Naive thymus-derived CD4-positive, alpha-beta T cell (primary cell): ENCODE measurements around the gene AUH. TPM values are rescaled to one million over a fixed set of nuclear protein-coding genes. Genes with fewer than 3 reads are reported as not detected.

ENCODE experiments used
- ATAC-seq: fragments of 150-1000 bp; cut with Tn5 transposase; 2 replicates; pipeline ENCODE4 v1.10.0; 2021; ENCODE audit warnings: mild to moderate bottlenecking, moderate library complexity
- CTCF ChIA-PET: fragments of 350-600 bp; sonication (Branson Sonifier 250); formaldehyde crosslinking; loops from one replicate; lab custom pipeline; 2021; ENCODE audit warnings: antibody characterized with exemption; lab: Charles Lee
- POLR2A ChIA-PET: fragments of 350-600 bp; sonication (Branson Sonifier 250); formaldehyde crosslinking; loops from one replicate; lab custom pipeline; 2021; ENCODE audit warnings: antibody characterized with exemption, inconsistent platforms; lab: Charles Lee
- DNase-seq, 9 donors: peaks; one replicate each; pipeline versions ENCODE4 v3.0.0 to v3.0.0-alpha.2; 2020 to 2022; ENCODE audit warnings: mixed read lengths in 1 of 9
- H3K27ac ChIP-seq: one replicate; pipeline ENCODE4 v1.7.0; 2013; ENCODE audit warnings: mild to moderate bottlenecking, low read depth, low read length, moderate library complexity
- H3K27me3 ChIP-seq, 2 donors: one replicate each; pipeline ENCODE4 v1.7.0; 2013; ENCODE audit warnings: low read length in 2 of 2, mild to moderate bottlenecking in 2 of 2, moderate library complexity in 2 of 2; ENCODE audit not compliant: control insufficient read depth in 2 of 2, insufficient read depth in 2 of 2
- H3K36me3 ChIP-seq, 3 experiments: 1 replicate in 2 of 3; 2 replicates in 1 of 3; pipeline ENCODE4 v1.7.0; 2013; ENCODE audit warnings: low read length in 3 of 3, mild to moderate bottlenecking in 3 of 3, moderate library complexity in 1 of 3; ENCODE audit not compliant: insufficient read depth in 3 of 3, control insufficient read depth in 2 of 3
- H3K4me1 ChIP-seq, 2 donors: one replicate each; pipeline ENCODE4 v1.7.0; 2013; ENCODE audit warnings: low read length in 2 of 2, mild to moderate bottlenecking in 2 of 2, moderate library complexity in 1 of 2; ENCODE audit not compliant: control insufficient read depth in 2 of 2, insufficient read depth in 2 of 2
- H3K4me3 ChIP-seq: 2 replicates; pipeline ENCODE4 v1.7.0; 2013; ENCODE audit warnings: mild to moderate bottlenecking, low read length
- H3K9me3 ChIP-seq, 3 experiments: 1 replicate in 2 of 3; 2 replicates in 1 of 3; pipeline ENCODE4 v1.7.0; 2013; ENCODE audit warnings: low read length in 3 of 3; ENCODE audit not compliant: control insufficient read depth in 2 of 3
- H3K27ac Mint-ChIP-seq, 9 donors: one replicate each; pipeline ENCODE4 v1.8.0; 2020 to 2022; ENCODE audit warnings: mixed read lengths in 9 of 9, mild to moderate bottlenecking in 8 of 9, moderate library complexity in 5 of 9, inconsistent platforms in 2 of 9
- H3K27me3 Mint-ChIP-seq, 5 donors: one replicate each; pipeline ENCODE4 v1.8.0; 2021 to 2022; ENCODE audit warnings: mixed read lengths in 5 of 5, mild to moderate bottlenecking in 1 of 5
- H3K36me3 Mint-ChIP-seq, 5 donors: one replicate each; pipeline ENCODE4 v1.8.0; 2020 to 2022; ENCODE audit warnings: mixed read lengths in 5 of 5, mild to moderate bottlenecking in 3 of 5, inconsistent platforms in 1 of 5
- H3K4me1 Mint-ChIP-seq, 7 donors: one replicate each; pipeline ENCODE4 v1.8.0; 2020 to 2022; ENCODE audit warnings: mixed read lengths in 7 of 7, mild to moderate bottlenecking in 3 of 7, inconsistent platforms in 1 of 7
- H3K4me3 Mint-ChIP-seq, 10 donors: one replicate each; pipeline ENCODE4 v1.8.0; 2020 to 2022; ENCODE audit warnings: mild to moderate bottlenecking in 10 of 10, mixed read lengths in 10 of 10, moderate library complexity in 6 of 10, inconsistent platforms in 2 of 10
- H3K9me3 Mint-ChIP-seq, 11 donors: one replicate each; pipeline ENCODE4 v1.8.0; 2020 to 2022; ENCODE audit warnings: mixed read lengths in 11 of 11, mild to moderate bottlenecking in 4 of 11, inconsistent platforms in 1 of 11, moderate library complexity in 1 of 11
- intact Hi-C, 2 donors: fragments of 100-400 bp; cut with micrococcal nuclease; formaldehyde crosslinking; loops; one replicate each; pipeline ENCODE4 v1.15.1; 2023
- polyA plus RNA-seq, 2 donors: library from polyadenylated mRNA; unstranded; fragments of 300-500 nt; fragmentation: Illumina TruSeq; gene quantifications; one replicate each; pipeline ENCODE4 v1.2.3, GENCODE V29; 2021
- total RNA-seq, 6 experiments: library from RNA in 5 of 6; stranded (reverse) in 5 of 6; gene quantifications; 1 replicate in 5 of 6; 2 replicates in 1 of 6; pipeline ENCODE4 v1.2.3 and lab custom pipeline; 2021 to 2026

The AUH gene
- total and polyA plus RNA-seq, 7 experiments from 2014 or later = 11.6 to 30.1 (median 17.8) TPM

- ATAC-seq (no peak), DNase-seq (no peak)
- ChIA-PET POLR2A (interaction anchor here (1.1 to 1.3 kb wide), 2 partner anchors 9 to 11 kb away, joined by 3 to 4 read pairs; no protein-coding TSS in a partner anchor), CTCF (interaction anchor here (0.9 kb wide), 1 partner anchor 14 kb away, joined by 3 read pairs; no protein-coding TSS in a partner anchor)
- Histone ChIP-seq H3K27ac (no peak overlapping the region), H3K4me1 (peaks cover 16 to 25% of the 10 kb centered on the region in 2 donors), H3K27me3 (no peaks in the 10 kb centered on the region), H3K9me3 (peaks cover 0 to 3% (median 0%) of the 10 kb centered on the region in 3 experiments), H3K4me3 (no peak overlapping the region), H3K36me3 (no peaks in the 10 kb centered on the region)
- intact Hi-C loops = loop anchor here in 1 of 2 donors (5.0 kb wide), 1 partner anchor 44 kb away; no protein-coding TSS in a partner anchor
- Mint-ChIP-seq H3K27ac (peak overlapping the region in 1 of 9 donors; percentile 54), H3K36me3 (peaks cover 0 to 35% (median 7%) of the 10 kb centered on the region in 5 donors), H3K4me1 (peaks cover 23 to 65% (median 33%) of the 10 kb centered on the region in 7 donors), H3K27me3 (no peaks in the 10 kb centered on the region), H3K4me3 (peak overlapping the region in 1 of 10 donors; percentile 45), H3K9me3 (peaks cover 0 to 17% (median 7%) of the 10 kb centered on the region in 11 donors)
These were observed 185.3 kb downstream of the AUH start for GRCh38 chr9:91176426-91176825.

GRCh38 chr9:91174772-91175171, 186.9 kb downstream of the AUH start:
- Mint-ChIP-seq H3K9me3 (peaks cover 0 to 27% (median 18%) of the 10 kb centered on the region in 11 donors), H3K4me1 (peaks cover 23 to 59% (median 33%) of the 10 kb centered on the region in 7 donors), H3K27ac (peak overlapping the region in 4 of 9 donors; percentile 33 to 78 (median 60)), H3K4me3 (peak overlapping the region in 7 of 10 donors; percentile 6 to 75 (median 56)), H3K27me3 (no peaks in the 10 kb centered on the region), H3K36me3 (peaks cover 4 to 50% (median 8%) of the 10 kb centered on the region in 5 donors)
- Histone ChIP-seq H3K9me3 (peaks cover 0 to 3% (median 0%) of the 10 kb centered on the region in 3 experiments), H3K4me1 (peaks cover 16 to 25% of the 10 kb centered on the region in 2 donors), H3K36me3 (no peaks in the 10 kb centered on the region), H3K27me3 (no peaks in the 10 kb centered on the region), H3K27ac (no peak overlapping the region), H3K4me3 (no peak overlapping the region)
- ChIA-PET POLR2A (interaction anchor here (0.7 kb wide), 1 partner anchor 1472 kb away, joined by 4 read pairs; no protein-coding TSS in a partner anchor), CTCF (no interaction called here)
- intact Hi-C loops = loop anchor here (1.0 to 5.0 kb wide), 5 partner anchors 10 to 42 kb away; no protein-coding TSS in a partner anchor
- DNase-seq = peak in 5 of 9 donors; percentile 12 to 43 (median 38)
- ATAC-seq = peak; percentile 57

- H3K4me3 Mint-ChIP-seq = no peak overlapping the region
- Histone ChIP-seq H3K4me1 (peaks cover 8 to 19% of the 10 kb centered on the region in 2 donors), H3K27me3 (no peaks in the 10 kb centered on the region), H3K27ac (no peak overlapping the region), H3K36me3 (no peaks in the 10 kb centered on the region), H3K4me3 (no peak overlapping the region), H3K9me3 (peaks cover 0 to 3% (median 0%) of the 10 kb centered on the region in 3 experiments)
- peaks cover 4 to 62% (median 8%) of the 10 kb centered on the region in 5 donors for H3K36me3 Mint-ChIP-seq
- ATAC-seq = no peak
- no peak for DNase-seq
- no peaks in the 10 kb centered on the region for H3K27me3 Mint-ChIP-seq
- H3K9me3 Mint-ChIP-seq = peaks cover 0 to 27% (median 18%) of the 10 kb centered on the region in 11 donors
- H3K27ac Mint-ChIP-seq = no peak overlapping the region
- peaks cover 14 to 41% (median 24%) of the 10 kb centered on the region in 7 donors for H3K4me1 Mint-ChIP-seq
- intact Hi-C loops = no loop called here
- POLR2A ChIA-PET = no interaction called here
- CTCF ChIA-PET = no interaction called here
These were observed 189.4 kb downstream of the AUH start for GRCh38 chr9:91172329-91172728.

GRCh38 chr9:91170951-91171350, 190.8 kb downstream of the AUH start:
- Histone ChIP-seq H3K4me3 (no peak overlapping the region), H3K27me3 (no peaks in the 10 kb centered on the region), H3K9me3 (peaks cover 0 to 3% (median 0%) of the 10 kb centered on the region in 3 experiments), H3K27ac (no peak overlapping the region), H3K36me3 (no peaks in the 10 kb centered on the region), H3K4me1 (peaks cover 6 to 16% of the 10 kb centered on the region in 2 donors)
- Mint-ChIP-seq H3K4me3 (no peak overlapping the region), H3K27ac (no peak overlapping the region), H3K9me3 (peaks cover 0 to 27% (median 18%) of the 10 kb centered on the region in 11 donors), H3K27me3 (no peaks in the 10 kb centered on the region), H3K4me1 (peaks cover 9 to 41% (median 19%) of the 10 kb centered on the region in 7 donors), H3K36me3 (peaks cover 4 to 61% (median 8%) of the 10 kb centered on the region in 5 donors)
- DNase-seq (no peak), ATAC-seq (no peak)
- intact Hi-C loops = no loop called here
- CTCF ChIA-PET = no interaction called here
- POLR2A ChIA-PET = no interaction called here

GRCh38 chr9:91166796-91167366, 194.8 kb downstream of the AUH start:
- Mint-ChIP-seq H3K27ac (peak overlapping the region in 1 of 9 donors; percentile 24), H3K9me3 (peaks cover 0 to 21% (median 15%) of the 10 kb centered on the region in 11 donors), H3K27me3 (no peaks in the 10 kb centered on the region), H3K4me1 (peaks cover 13 to 53% (median 30%) of the 10 kb centered on the region in 7 donors), H3K4me3 (no peak overlapping the region), H3K36me3 (peaks cover 3 to 38% (median 5%) of the 10 kb centered on the region in 5 donors)
- no peaks in the 10 kb centered on the region for H3K27me3 ChIP-seq
- H3K9me3 ChIP-seq = peaks cover 0 to 2% (median 0%) of the 10 kb centered on the region in 3 experiments
- ChIA-PET CTCF (no interaction called here), POLR2A (no interaction called here)
- H3K36me3 ChIP-seq = no peaks in the 10 kb centered on the region
- ATAC-seq (no peak), DNase-seq (peak in 1 of 9 donors; percentile 13)
- H3K4me1 ChIP-seq = peaks cover 15 to 34% of the 10 kb centered on the region in 2 donors
- H3K27ac ChIP-seq = no peak overlapping the region
- no peak overlapping the region for H3K4me3 ChIP-seq
- intact Hi-C loops = no loop called here

GRCh38 chr9:91164724-91165520, 196.8 kb downstream of the AUH start:
- intact Hi-C loops = loop anchor here in 1 of 2 donors (1.0 to 5.0 kb wide), 7 partner anchors 9 to 259 kb away; partner anchors contain the start of gene AUH

More at GRCh38 chr9:91164724-91165520, 196.8 kb downstream of the AUH start:
- ChIA-PET CTCF (no interaction called here), POLR2A (no interaction called here)
- Histone ChIP-seq H3K27ac (no peak overlapping the region), H3K4me3 (no peak overlapping the region), H3K36me3 (no peaks in the 10 kb centered on the region), H3K9me3 (no peaks in the 10 kb centered on the region), H3K27me3 (no peaks in the 10 kb centered on the region), H3K4me1 (peaks cover 15 to 38% of the 10 kb centered on the region in 2 donors)
- Mint-ChIP-seq H3K27ac (peak overlapping the region in 2 of 9 donors; percentile 72 to 97), H3K4me3 (peak overlapping the region in 2 of 10 donors; percentile 6 to 89), H3K36me3 (peaks cover 0 to 22% (median 0%) of the 10 kb centered on the region in 5 donors), H3K9me3 (peaks cover 0 to 4% (median 0%) of the 10 kb centered on the region in 11 donors), H3K27me3 (no peaks in the 10 kb centered on the region), H3K4me1 (peaks cover 13 to 63% (median 35%) of the 10 kb centered on the region in 7 donors)
- peak; percentile 90 for ATAC-seq
- DNase-seq = peak in 1 of 9 donors; percentile 78
